B cell (primary cell): ENCODE data around the gene LRRN3. TPM values are rescaled to one million over a fixed set of nuclear protein-coding genes. Genes with fewer than 3 reads are reported as not detected.

Source experiments
- ATAC-seq: fragments of 200-7000 bp; cut with Tn5 transposase; one replicate; pipeline ENCODE4 v1.10.0; 2021; ENCODE audit warnings: low read depth, mild to moderate bottlenecking, moderate number of reproducible peaks, moderate library complexity
- CTCF ChIA-PET: fragments of 350-600 bp; sonication (Branson Sonifier 250); formaldehyde crosslinking; loops from one replicate; lab custom pipeline; 2021; ENCODE audit warnings: antibody characterized with exemption, inconsistent platforms; lab: Charles Lee
- POLR2A ChIA-PET: fragments of 350-600 bp; sonication (Branson Sonifier 250); formaldehyde crosslinking; loops from one replicate; lab custom pipeline; 2021; ENCODE audit warnings: antibody characterized with exemption; lab: Charles Lee
- DNase-seq: peaks from one replicate; pipeline ENCODE4 v3.0.0; 2013
- H2AFZ ChIP-seq: 2 replicates; pipeline ENCODE4 v1.6.1; 2012; ENCODE audit warnings: mild to moderate bottlenecking, low read depth, low read length; ENCODE audit not compliant: insufficient read depth, poor library complexity, severe bottlenecking
- H3K27ac ChIP-seq, 2 donors: 1 replicate in 1 of 2; 2 replicates in 1 of 2; pipeline ENCODE4 v1.5.1; 2012 to 2013; ENCODE audit warnings: low read length in 2 of 2, mild to moderate bottlenecking in 2 of 2, moderate library complexity in 1 of 2
- H3K27me3 ChIP-seq, 4 experiments: fragments of 200-600 bp in 1 of 4; sonication (generic) in 1 of 4; replicated peaks in 1 of 4; 1 replicate in 2 of 4; 2 replicates in 2 of 4; pipeline versions ENCODE4 v1.6.1 to v1.7.0; 2013 to 2016; ENCODE audit warnings: low read length in 3 of 4, mild to moderate bottlenecking in 2 of 4, mixed read lengths in 1 of 4, moderate library complexity in 1 of 4; ENCODE audit not compliant: insufficient read depth in 4 of 4, control insufficient read depth in 3 of 4; ENCODE audit errors: control extremely low read depth in 1 of 4
- H3K36me3 ChIP-seq, 2 experiments: replicated peaks in 1 of 2; 1 replicate in 1 of 2; 2 replicates in 1 of 2; pipeline versions ENCODE4 v1.6.1 to v1.7.1; 2013; ENCODE audit warnings: low read length in 1 of 2; ENCODE audit not compliant: insufficient read depth in 2 of 2, control insufficient read depth in 1 of 2; ENCODE audit errors: control extremely low read depth in 1 of 2, extremely low read depth in 1 of 2
- H3K4me1 ChIP-seq, 2 donors: fragments of 200-600 bp in 1 of 2; sonication (generic) in 1 of 2; 1 replicate in 1 of 2; 2 replicates in 1 of 2; pipeline versions ENCODE4 v1.5.1 to v1.6.1; 2013 to 2017; ENCODE audit warnings: low read length in 2 of 2; ENCODE audit not compliant: control insufficient read depth in 2 of 2, insufficient read depth in 2 of 2
- H3K4me2 ChIP-seq: replicated peaks from 2 replicates; pipeline ENCODE3; 2012; ENCODE audit warnings: mild to moderate bottlenecking, low read depth, low read length; ENCODE audit not compliant: poor library complexity, severe bottlenecking
- H3K4me3 ChIP-seq, 5 experiments: fragments of 200-600 bp in 1 of 5; sonication (generic) in 1 of 5; 1 replicate in 3 of 5; 2 replicates in 2 of 5; pipeline versions ENCODE4 v1.5.1 to v1.7.0; 2011 to 2016; ENCODE audit warnings: low read length in 4 of 5, mild to moderate bottlenecking in 4 of 5, low read depth in 2 of 5, control low read depth in 1 of 5, moderate library complexity in 1 of 5; ENCODE audit not compliant: insufficient read depth in 1 of 5; ENCODE audit errors: control extremely low read depth in 1 of 5, extremely low read depth in 1 of 5
- H3K79me2 ChIP-seq: fragments of 200-600 bp; sonication (generic); one replicate; pipeline ENCODE4 v1.6.0; 2016; ENCODE audit warnings: low read length; ENCODE audit not compliant: control insufficient read depth, insufficient read depth
- H3K9ac ChIP-seq: fragments of 200-600 bp; sonication (generic); 2 replicates; pipeline ENCODE4 v1.6.1; 2017; ENCODE audit warnings: mild to moderate bottlenecking, low read length, moderate library complexity
- H3K9me3 ChIP-seq, 3 donors: one replicate each; pipeline versions ENCODE4 v1.6.1 to v1.7.1; 2013; ENCODE audit warnings: low read length in 2 of 3; ENCODE audit not compliant: control insufficient read depth in 2 of 3, insufficient read depth in 1 of 3; ENCODE audit errors: control extremely low read depth in 1 of 3
- H4K20me1 ChIP-seq: 2 replicates; pipeline ENCODE4 v1.6.0; 2012; ENCODE audit warnings: mild to moderate bottlenecking, low read length; ENCODE audit not compliant: insufficient read depth, control insufficient read depth, poor library complexity, severe bottlenecking
- H3K27ac Mint-ChIP-seq: one replicate; pipeline ENCODE4 v1.8.0; 2021; ENCODE audit warnings: mixed read lengths
- H3K27me3 Mint-ChIP-seq: one replicate; pipeline ENCODE4 v1.8.0; 2021; ENCODE audit warnings: mixed read lengths
- H3K4me1 Mint-ChIP-seq: one replicate; pipeline ENCODE4 v1.8.0; 2021; ENCODE audit warnings: mixed read lengths
- H3K4me3 Mint-ChIP-seq: one replicate; pipeline ENCODE4 v1.8.0; 2021; ENCODE audit warnings: mixed read lengths
- H3K9me3 Mint-ChIP-seq: one replicate; pipeline ENCODE4 v1.8.0; 2022; ENCODE audit warnings: mixed read lengths; ENCODE audit not compliant: insufficient read depth
- CTCF ChIP-seq: fragments of 200-600 bp; IDR thresholded peaks from one replicate; pipeline ENCODE4 v1.8.0; 2022; ENCODE audit warnings: antibody characterized with exemption, mild to moderate bottlenecking
- EZH2 ChIP-seq: IDR thresholded peaks from 2 replicates; pipeline ENCODE4 v1.6.1; 2012; ENCODE audit warnings: borderline replicate concordance, low read depth, mild to moderate bottlenecking, moderate library complexity, low read length; ENCODE audit not compliant: insufficient read depth, poor library complexity, severe bottlenecking
- WGBS: methylation state at CpG from one replicate; pipeline ENCODE4 v1.1.5; 2013; ENCODE audit warnings: missing lambda C conversion rate; ENCODE audit not compliant: insufficient coverage; 5-methylcytosine and 5-hydroxymethylcytosine counted together
- intact Hi-C: fragments of 100-400 bp; cut with micrococcal nuclease; formaldehyde crosslinking; loops from one replicate; pipeline ENCODE4 v1.10.0; 2022
- polyA plus RNA-seq: library from polyadenylated mRNA; depleted of rRNA; stranded (reverse); fragments of >200 nt; gene quantifications from 2 replicates; pipeline ENCODE4 v1.2.3, GENCODE V29; 2012
- total RNA-seq, 2 donors: library from RNA; stranded (reverse); fragments of 120-200 nt in 1 of 2; gene quantifications; 1 replicate in 1 of 2; 2 replicates in 1 of 2; pipeline versions ENCODE4 v1.2.3 to v1.2.4, GENCODE V29; 2013 to 2022

The LRRN3 gene
- total and polyA plus RNA-seq, 2 donors (not counting 1 experiment from before 2014, with no cell fraction given) = 0.03 to 0.20 TPM

- H3K9ac ChIP-seq = no peak overlapping the region
- Mint-ChIP-seq H3K4me1 (no peaks in the 10 kb centered on the region), H3K4me3 (no peak overlapping the region), H3K27ac (no peak overlapping the region), H3K27me3 (no peaks in the 10 kb centered on the region), H3K9me3 (no peaks in the 10 kb centered on the region)
- ChIA-PET POLR2A (no interaction called here), CTCF (interaction anchor here (0.7 to 1.7 kb wide), 6 partner anchors 10 to 644 kb away, joined by 3 to 5 read pairs (median 3); no protein-coding TSS in a partner anchor)
- intact Hi-C loops = loop anchor here (10.0 kb wide), 1 partner anchor 1248 kb away; no protein-coding TSS in a partner anchor
- no peak overlapping the region for H3K27ac ChIP-seq
- DNase-seq = no peak
- no peaks in the 10 kb centered on the region for H3K4me1 ChIP-seq
- WGBS = no CpG with 5 or more reads among the region's 2 CpGs
- no peaks in the 10 kb centered on the region for H3K9me3 ChIP-seq
- no peak for TF ChIP-seq EZH2
- TF ChIP-seq CTCF = no peak
- no peaks in the 10 kb centered on the region for H3K27me3 ChIP-seq
- no peak overlapping the region for H2AFZ ChIP-seq
- no peak overlapping the region for H3K4me2 ChIP-seq
- no peak overlapping the region for H3K4me3 ChIP-seq
- H3K79me2 ChIP-seq = no peaks in the 10 kb centered on the region
- H4K20me1 ChIP-seq = no peaks in the 10 kb centered on the region
- no peaks in the 10 kb centered on the region for H3K36me3 ChIP-seq
- ATAC-seq = no peak
Observed at GRCh38 chr7:111092406-111093236, 1.7 kb downstream of the LRRN3 start.

GRCh38 chr7:111093496-111093895, 2.6 kb downstream of the LRRN3 start:
- no peak overlapping the region for H3K4me2 ChIP-seq
- H3K79me2 ChIP-seq = no peaks in the 10 kb centered on the region
- H3K36me3 ChIP-seq = no peaks in the 10 kb centered on the region
- Mint-ChIP-seq H3K27ac (no peak overlapping the region), H3K4me3 (no peak overlapping the region), H3K4me1 (peaks cover 2% of the 10 kb centered on the region), H3K9me3 (no peaks in the 10 kb centered on the region), H3K27me3 (no peaks in the 10 kb centered on the region)
- DNase-seq (no peak), ATAC-seq (no peak)
- ChIA-PET CTCF (no interaction called here), POLR2A (no interaction called here)
- H4K20me1 ChIP-seq = no peaks in the 10 kb centered on the region
- intact Hi-C loops = loop anchor here (10.0 kb wide), 1 partner anchor 1249 kb away; no protein-coding TSS in a partner anchor
- H3K9me3 ChIP-seq = no peaks in the 10 kb centered on the region
- no peak for TF ChIP-seq CTCF
- no peak for TF ChIP-seq EZH2
- H2AFZ ChIP-seq = no peak overlapping the region
- no peak overlapping the region for H3K4me3 ChIP-seq
- 100% methylated on average over 1 of the region's 4 CpGs for WGBS
- H3K27ac ChIP-seq = no peak overlapping the region
- no peaks in the 10 kb centered on the region for H3K4me1 ChIP-seq
- no peak overlapping the region for H3K9ac ChIP-seq
- no peaks in the 10 kb centered on the region for H3K27me3 ChIP-seq
